ENCODE results near the gene NUAK1. TPM values are rescaled to one million over a fixed set of nuclear protein-coding genes. Genes with fewer than 3 reads are reported as not detected.
A peak's percentile ranks its signal among the peaks of the same experiment; 100 is the strongest.

Gene NUAK1
- total RNA-seq, 1 donor from 2014 or later: 23.4 TPM

DNA sequence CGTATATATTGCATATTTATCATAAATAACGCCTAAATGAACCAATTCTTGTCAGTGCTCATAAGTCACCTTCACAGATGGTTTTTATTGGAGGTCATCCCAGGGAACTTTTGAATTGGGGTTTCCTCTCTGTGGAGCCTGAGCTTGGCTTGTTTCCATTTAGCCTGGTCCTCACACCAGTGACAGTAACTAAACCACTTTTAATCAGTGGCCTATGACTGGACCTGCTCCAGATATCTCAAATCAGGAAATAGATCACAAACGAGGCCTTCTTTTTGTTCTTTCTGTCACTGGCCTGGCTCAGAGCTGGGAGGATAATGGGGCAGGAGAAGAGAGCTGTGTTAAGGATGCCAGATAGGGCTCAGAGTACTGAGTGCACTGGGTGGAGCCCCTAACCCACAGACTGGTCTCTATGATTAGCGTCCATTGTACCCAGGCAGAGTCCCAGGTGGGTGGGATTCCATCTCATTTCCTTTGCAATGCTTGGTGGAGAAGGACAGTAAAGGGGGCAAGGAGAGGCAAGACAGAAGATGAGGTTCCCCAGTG is 92.4 kb downstream of the NUAK1 start:
- H3K27ac Mint-ChIP-seq: no peak overlapping the region

DNA sequence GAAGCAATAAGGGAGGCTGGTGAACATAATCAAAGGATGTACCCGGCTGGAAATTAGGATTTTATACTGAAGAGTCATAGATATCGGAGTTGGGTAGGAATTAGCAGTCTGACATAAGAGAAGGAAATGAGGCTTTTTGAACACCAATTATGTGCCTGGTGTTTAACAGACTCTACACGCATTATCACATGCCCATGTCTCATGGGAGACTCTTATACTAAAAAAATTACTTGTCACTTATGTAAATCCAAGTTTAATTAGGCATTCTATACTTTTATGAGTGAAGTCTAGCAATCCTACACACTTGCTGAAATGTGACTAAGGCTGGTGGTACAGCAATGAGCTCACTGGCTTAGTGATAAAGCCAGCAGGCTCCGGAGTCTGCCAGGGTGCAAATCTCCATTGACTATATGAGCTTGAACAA is 93.5 kb downstream of the NUAK1 start:
- TF ChIP-seq, protein P1, sequence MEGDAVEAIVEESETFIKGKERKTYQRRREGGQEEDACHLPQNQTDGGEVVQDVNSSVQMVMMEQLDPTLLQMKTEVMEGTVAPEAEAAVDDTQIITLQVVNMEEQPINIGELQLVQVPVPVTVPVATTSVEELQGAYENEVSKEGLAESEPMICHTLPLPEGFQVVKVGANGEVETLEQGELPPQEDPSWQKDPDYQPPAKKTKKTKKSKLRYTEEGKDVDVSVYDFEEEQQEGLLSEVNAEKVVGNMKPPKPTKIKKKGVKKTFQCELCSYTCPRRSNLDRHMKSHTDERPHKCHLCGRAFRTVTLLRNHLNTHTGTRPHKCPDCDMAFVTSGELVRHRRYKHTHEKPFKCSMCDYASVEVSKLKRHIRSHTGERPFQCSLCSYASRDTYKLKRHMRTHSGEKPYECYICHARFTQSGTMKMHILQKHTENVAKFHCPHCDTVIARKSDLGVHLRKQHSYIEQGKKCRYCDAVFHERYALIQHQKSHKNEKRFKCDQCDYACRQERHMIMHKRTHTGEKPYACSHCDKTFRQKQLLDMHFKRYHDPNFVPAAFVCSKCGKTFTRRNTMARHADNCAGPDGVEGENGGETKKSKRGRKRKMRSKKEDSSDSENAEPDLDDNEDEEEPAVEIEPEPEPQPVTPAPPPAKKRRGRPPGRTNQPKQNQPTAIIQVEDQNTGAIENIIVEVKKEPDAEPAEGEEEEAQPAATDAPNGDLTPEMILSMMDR (IDR thresholded peaks at IDR 0.05; ENCODE audit: unreplicated experiment): no peak
- peaks cover 31% of the 10 kb centered on the region for H3K4me1 Mint-ChIP-seq
- no peaks in the 10 kb centered on the region for H3K36me3 Mint-ChIP-seq
- H3K4me3 Mint-ChIP-seq: no peak overlapping the region
- H3K9me3 Mint-ChIP-seq: no peaks in the 10 kb centered on the region
- no peaks in the 10 kb centered on the region for H3K27me3 Mint-ChIP-seq (ENCODE audit: low read depth)
- no peak for DNase-seq (ENCODE audit: low spot score in 2 of 2, unreplicated experiment in 2 of 2)
- H3K27ac Mint-ChIP-seq: peak overlapping the region; percentile 74

More for the DNA sequence above, 92.4 kb downstream of the NUAK1 start:
- Mint-ChIP-seq H3K4me1 (peaks cover 31% of the 10 kb centered on the region), H3K9me3 (no peaks in the 10 kb centered on the region), H3K27me3 (ENCODE audit: low read depth) (no peaks in the 10 kb centered on the region), H3K36me3 (no peaks in the 10 kb centered on the region), H3K4me3 (no peak overlapping the region)
- DNase-seq (ENCODE audit: low spot score in 2 of 2, unreplicated experiment in 2 of 2): no peak
- TF ChIP-seq, protein P1 (IDR thresholded peaks at IDR 0.05; ENCODE audit: unreplicated experiment): no peak

- H3K9me3 Mint-ChIP-seq: no peaks in the 10 kb centered on the region
- TF ChIP-seq, protein P1 (IDR thresholded peaks at IDR 0.05; ENCODE audit: unreplicated experiment): no peak
- H3K27me3 Mint-ChIP-seq (ENCODE audit: low read depth): no peaks in the 10 kb centered on the region
- H3K36me3 Mint-ChIP-seq: no peaks in the 10 kb centered on the region
- peak overlapping the region; percentile 74 for H3K27ac Mint-ChIP-seq
- no peak overlapping the region for H3K4me3 Mint-ChIP-seq
- no peak for DNase-seq (ENCODE audit: low spot score in 2 of 2, unreplicated experiment in 2 of 2)
- H3K4me1 Mint-ChIP-seq: peaks cover 31% of the 10 kb centered on the region
These were observed 94.0 kb downstream of the NUAK1 start for GRCh38 chr12:106044773-106045172.

DNA sequence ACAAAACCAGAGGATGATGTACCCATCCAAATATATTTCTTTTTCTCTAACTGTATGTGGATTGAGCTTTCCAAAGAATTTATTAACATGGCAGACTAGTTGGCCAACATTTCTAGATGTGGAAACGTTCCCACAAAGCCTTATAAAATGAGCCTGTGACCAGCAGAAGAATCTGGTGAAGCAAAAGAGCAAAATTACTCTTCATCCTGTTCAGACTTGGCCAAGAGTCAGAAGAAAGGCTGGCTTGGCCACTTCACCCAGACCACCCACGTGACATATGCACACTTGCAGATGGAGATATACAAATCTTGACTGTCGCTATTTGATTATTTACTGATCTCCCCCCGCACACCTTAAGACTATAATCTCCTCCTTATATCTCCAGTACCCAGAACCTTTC is 96.7 kb downstream of the NUAK1 start:
- Mint-ChIP-seq H3K4me3 (no peak overlapping the region), H3K9me3 (no peaks in the 10 kb centered on the region), H3K4me1 (peaks cover 27% of the 10 kb centered on the region), H3K27me3 (ENCODE audit: low read depth) (no peaks in the 10 kb centered on the region), H3K27ac (no peak overlapping the region), H3K36me3 (no peaks in the 10 kb centered on the region)
- TF ChIP-seq, protein P1 (IDR thresholded peaks at IDR 0.05; ENCODE audit: unreplicated experiment): no peak
- no peak for DNase-seq (ENCODE audit: low spot score in 2 of 2, unreplicated experiment in 2 of 2)

GRCh38 chr12:106040521-106040920 is 98.2 kb downstream of the NUAK1 start:
- TF ChIP-seq, protein P1 (IDR thresholded peaks at IDR 0.05; ENCODE audit: unreplicated experiment): no peak
- H3K36me3 Mint-ChIP-seq: no peaks in the 10 kb centered on the region
- no peaks in the 10 kb centered on the region for H3K9me3 Mint-ChIP-seq
- H3K27me3 Mint-ChIP-seq (ENCODE audit: low read depth): no peaks in the 10 kb centered on the region
- DNase-seq (ENCODE audit: low spot score in 2 of 2, unreplicated experiment in 2 of 2): no peak
- H3K4me3 Mint-ChIP-seq: no peak overlapping the region
- H3K27ac Mint-ChIP-seq: no peak overlapping the region
- peaks cover 19% of the 10 kb centered on the region for H3K4me1 Mint-ChIP-seq
